Esophagus muscularis mucosa (tissue), 3 donors: ENCODE results near the gene CCDC74B.
"Not testable (repeated sequence)": the region's sequence is repeated elsewhere in the genome, so short reads cannot be mapped to it uniquely, and the experiment has no call there.

Experiments
- CTCF ChIP-seq, 3 experiments: fragments of 200-600 bp in 2 of 3; fragments of 450-650 bp in 1 of 3; sonication (generic) in 2 of 3; IDR thresholded peaks; one replicate each; pipeline ENCODE4 v1.5.1; 2017 to 2019; ENCODE audit warnings: antibody characterized with exemption in 3 of 3, mild to moderate bottlenecking in 2 of 3, moderate library complexity in 1 of 3
- POLR2A ChIP-seq: fragments of 450-650 bp; IDR thresholded peaks from one replicate; pipeline ENCODE4 v1.6.1; 2017; ENCODE audit warnings: antibody characterized with exemption, moderate library complexity, mild to moderate bottlenecking, low read depth
- POLR2AphosphoS5 ChIP-seq, 2 donors: sonication (generic); formaldehyde crosslinking; IDR thresholded peaks; one replicate each; pipeline ENCODE4 v1.6.1; 2017; ENCODE audit warnings: antibody characterized with exemption in 2 of 2

- not testable (repeated sequence) for TF ChIP-seq CTCF (IDR thresholded peaks at IDR 0.05); POLR2AphosphoS5 (IDR thresholded peaks at IDR 0.05); POLR2A
Measured at GRCh38 chr2:130145006-130145414, at the start of gene CCDC74B.
